ENCODE data around the gene PRRG1.

GRCh38 chrX:37332055-37332454 is 17.1 kb upstream of the PRRG1 start:
- TF ChIP-seq CTCF (conservative IDR thresholded peaks at IDR 0.05 in 1 of 2, IDR thresholded peaks at IDR 0.05 in 1 of 2; ENCODE audit: low read depth in 1 of 2, low read length in 2 of 2), result no peak
- TF ChIP-seq EZH2 (IDR thresholded peaks at IDR 0.05; ENCODE audit: low read length, missing control alignments), result no peak

All from fibroblast of lung (primary cell).